A549 (cell line): Measurements from ENCODE around the gene TRIM50.
"Not testable (repeated sequence)": the region's sequence is repeated elsewhere in the genome, so short reads cannot be mapped to it uniquely, and the experiment has no call there.

Source experiments
- CEBPB ChIP-seq, 2 experiments: fragments of >200 bp in 1 of 2; sonication (Bioruptor Twin) in 1 of 2; formaldehyde crosslinking in 1 of 2; IDR thresholded peaks; 2 replicates each; pipeline ENCODE4 v1.6.1; 2012 to 2016
- POLR2AphosphoS2 ChIP-seq: conservative IDR thresholded peaks from 2 replicates; pipeline ENCODE4 v1.6.1; 2012; ENCODE audit warnings: low read length, improper control_type of control experiment, inconsistent platforms
- SMC3 ChIP-seq: fragments of >200 bp; sonication (Bioruptor Twin); formaldehyde crosslinking; IDR thresholded peaks from 3 replicates; pipeline ENCODE4 v1.6.1; 2018; ENCODE audit warnings: inconsistent platforms
- TF ChIP-seq, protein P1 (sequence below): IDR thresholded peaks from 2 replicates; pipeline ENCODE4 v1.6.1; 2012
- TF ChIP-seq, protein P2 (sequence below): fragments of >200 bp; sonication (Bioruptor Twin); formaldehyde crosslinking; IDR thresholded peaks from 3 replicates; pipeline ENCODE4 v1.5.1; 2016
- TF ChIP-seq, protein P3 (sequence below): fragments of 450-650 bp; IDR thresholded peaks from 2 replicates; pipeline ENCODE4 v1.6.1; 2014; ENCODE audit warnings: antibody characterized with exemption

DNA sequence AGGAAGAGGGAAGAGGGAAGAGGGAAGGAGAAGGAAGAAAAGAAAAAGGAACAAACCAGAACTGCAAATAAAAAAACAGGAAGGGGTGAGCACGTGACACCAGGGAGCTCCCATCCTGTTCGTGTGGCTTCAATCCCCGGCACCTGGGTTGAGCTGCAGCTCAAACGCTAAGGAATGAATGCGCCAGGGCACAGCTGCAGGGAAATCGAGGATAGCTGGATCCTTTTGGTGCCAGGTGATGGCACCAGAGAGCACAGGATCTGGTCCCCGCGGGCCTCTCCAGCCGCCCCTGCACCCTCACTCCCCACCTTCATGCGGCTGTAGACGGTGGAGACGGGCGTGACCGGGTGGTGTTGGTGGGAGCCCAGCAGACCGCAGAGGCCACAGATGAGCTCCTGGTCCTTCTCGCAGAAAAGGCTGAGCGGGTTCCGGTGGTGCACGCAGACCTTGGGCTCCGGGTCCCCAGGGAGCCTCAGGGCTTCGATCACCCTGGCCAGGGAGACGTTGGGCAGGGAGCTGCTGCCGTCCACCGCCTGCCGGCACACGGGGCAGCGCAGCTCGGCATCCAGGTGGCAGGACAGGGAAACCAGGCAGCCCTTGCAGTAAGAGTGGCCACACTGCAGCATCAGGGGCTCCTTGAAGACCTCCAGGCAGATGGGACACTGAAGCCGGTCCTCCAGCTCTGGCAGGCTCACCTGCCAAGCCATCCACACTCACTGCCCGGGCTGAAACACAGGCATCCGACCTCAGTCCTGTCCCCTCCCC is 3.6 kb downstream of the TRIM50 start:
- TF ChIP-seq, protein P1, sequence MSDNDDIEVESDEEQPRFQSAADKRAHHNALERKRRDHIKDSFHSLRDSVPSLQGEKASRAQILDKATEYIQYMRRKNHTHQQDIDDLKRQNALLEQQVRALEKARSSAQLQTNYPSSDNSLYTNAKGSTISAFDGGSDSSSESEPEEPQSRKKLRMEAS: not testable (repeated sequence)
- TF ChIP-seq SMC3: peak; percentile 65
- not testable (repeated sequence) for TF ChIP-seq CEBPB (IDR thresholded peaks at IDR 0.05); POLR2AphosphoS2
- TF ChIP-seq, protein P2, sequence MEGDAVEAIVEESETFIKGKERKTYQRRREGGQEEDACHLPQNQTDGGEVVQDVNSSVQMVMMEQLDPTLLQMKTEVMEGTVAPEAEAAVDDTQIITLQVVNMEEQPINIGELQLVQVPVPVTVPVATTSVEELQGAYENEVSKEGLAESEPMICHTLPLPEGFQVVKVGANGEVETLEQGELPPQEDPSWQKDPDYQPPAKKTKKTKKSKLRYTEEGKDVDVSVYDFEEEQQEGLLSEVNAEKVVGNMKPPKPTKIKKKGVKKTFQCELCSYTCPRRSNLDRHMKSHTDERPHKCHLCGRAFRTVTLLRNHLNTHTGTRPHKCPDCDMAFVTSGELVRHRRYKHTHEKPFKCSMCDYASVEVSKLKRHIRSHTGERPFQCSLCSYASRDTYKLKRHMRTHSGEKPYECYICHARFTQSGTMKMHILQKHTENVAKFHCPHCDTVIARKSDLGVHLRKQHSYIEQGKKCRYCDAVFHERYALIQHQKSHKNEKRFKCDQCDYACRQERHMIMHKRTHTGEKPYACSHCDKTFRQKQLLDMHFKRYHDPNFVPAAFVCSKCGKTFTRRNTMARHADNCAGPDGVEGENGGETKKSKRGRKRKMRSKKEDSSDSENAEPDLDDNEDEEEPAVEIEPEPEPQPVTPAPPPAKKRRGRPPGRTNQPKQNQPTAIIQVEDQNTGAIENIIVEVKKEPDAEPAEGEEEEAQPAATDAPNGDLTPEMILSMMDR: peak; percentile 56
- TF ChIP-seq, protein P3, sequence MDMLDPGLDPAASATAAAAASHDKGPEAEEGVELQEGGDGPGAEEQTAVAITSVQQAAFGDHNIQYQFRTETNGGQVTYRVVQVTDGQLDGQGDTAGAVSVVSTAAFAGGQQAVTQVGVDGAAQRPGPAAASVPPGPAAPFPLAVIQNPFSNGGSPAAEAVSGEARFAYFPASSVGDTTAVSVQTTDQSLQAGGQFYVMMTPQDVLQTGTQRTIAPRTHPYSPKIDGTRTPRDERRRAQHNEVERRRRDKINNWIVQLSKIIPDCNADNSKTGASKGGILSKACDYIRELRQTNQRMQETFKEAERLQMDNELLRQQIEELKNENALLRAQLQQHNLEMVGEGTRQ: peak; percentile 48; the same call in 1 of the 2 replicates
